C4-2B (cell line): ENCODE results near the gene AFF3.
"Not testable (repeated sequence)": the region's sequence is repeated elsewhere in the genome, so short reads cannot be mapped to it uniquely, and the experiment has no call there.

ENCODE experiments used
- H3K27ac ChIP-seq: fragments of 450-650 bp; 2 replicates; pipeline ENCODE4 v1.5.1; 2017
- CTCF ChIP-seq: fragments of 450-650 bp; conservative IDR thresholded peaks from 2 replicates; pipeline ENCODE4 v1.5.1; 2017; ENCODE audit warnings: mild to moderate bottlenecking
- ZFX ChIP-seq: fragments of 450-650 bp; IDR thresholded peaks from 2 replicates; pipeline ENCODE4 v1.6.1; 2017

Gene AFF3

GRCh38 chr2:99953750-99954149, 188.6 kb downstream of the AFF3 start:
- TF ChIP-seq ZFX (no peak), CTCF (no peak)
- no peak overlapping the region for H3K27ac ChIP-seq

- H3K27ac ChIP-seq: no peak overlapping the region
- TF ChIP-seq ZFX (no peak), CTCF (no peak)
These were observed 192.4 kb downstream of the AFF3 start for GRCh38 chr2:99949963-99950362.

GRCh38 chr2:99949530-99949929, 192.9 kb downstream of the AFF3 start:
- TF ChIP-seq ZFX (no peak), CTCF (no peak)
- H3K27ac ChIP-seq: no peak overlapping the region

DNA sequence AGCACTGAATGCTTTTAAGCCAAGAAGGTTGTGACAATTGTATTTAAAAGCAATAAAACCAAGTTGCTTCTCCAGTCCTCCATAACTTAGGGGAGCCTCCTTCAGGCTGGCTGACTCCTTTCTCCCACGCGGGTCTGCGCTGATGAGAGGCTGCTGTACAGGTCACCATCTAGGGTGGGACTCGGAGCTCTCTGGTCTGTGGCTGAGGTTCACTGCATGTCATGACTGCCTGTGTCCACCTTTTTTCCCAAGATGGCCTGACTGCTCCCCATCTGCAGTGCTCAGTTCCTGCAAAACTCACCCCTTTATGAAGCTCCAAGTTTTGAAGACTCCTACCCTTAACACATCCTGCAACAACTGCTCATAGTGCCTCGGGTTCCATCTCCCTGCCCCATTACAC, 194.4 kb downstream of the AFF3 start:
- TF ChIP-seq ZFX (no peak), CTCF (no peak)
- H3K27ac ChIP-seq: no peak overlapping the region

- H3K27ac ChIP-seq: not testable (repeated sequence)
These were observed 195.0 kb downstream of the AFF3 start for GRCh38 chr2:99947366-99947765.

- no peak overlapping the region for H3K27ac ChIP-seq
These were observed 198.4 kb downstream of the AFF3 start for GRCh38 chr2:99944019-99944418.

DNA sequence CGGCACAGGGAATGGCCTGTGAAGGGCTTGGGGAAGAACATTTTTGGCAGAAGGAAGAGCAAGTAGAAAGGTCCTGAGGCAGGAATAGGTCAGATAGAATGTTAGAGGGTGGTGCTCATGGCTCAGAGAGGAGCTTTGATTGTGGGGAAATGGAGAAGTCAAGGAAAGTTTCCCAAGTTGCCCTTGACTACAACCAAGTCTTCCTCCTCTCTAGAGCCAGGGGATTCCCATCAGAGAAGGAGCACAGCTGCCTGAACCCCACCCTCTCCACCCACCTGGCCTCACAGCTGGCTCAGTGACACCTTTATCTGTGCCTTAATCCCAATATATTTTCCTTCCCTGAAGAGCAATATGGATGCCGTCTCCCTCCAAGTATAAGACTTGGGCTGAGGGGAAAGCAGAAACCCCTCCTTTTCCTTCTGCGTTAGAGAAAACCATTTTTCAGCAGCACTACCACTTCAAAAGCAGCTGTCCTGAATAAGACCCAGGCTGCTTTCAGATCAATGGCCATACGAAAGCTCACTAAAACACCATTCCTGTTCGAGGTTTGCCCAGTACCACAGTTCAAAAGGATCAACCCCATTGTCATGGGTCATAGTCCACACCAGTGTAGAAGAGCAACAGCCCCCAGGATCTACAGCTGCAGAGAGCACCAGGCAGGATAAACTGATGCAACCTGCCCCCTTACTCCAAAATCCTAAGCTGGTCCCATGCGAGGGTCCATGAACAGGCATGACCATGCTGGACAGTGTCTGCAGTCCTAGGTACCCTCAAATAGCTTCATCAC, 199.6 kb downstream of the AFF3 start:
- TF ChIP-seq CTCF: no peak
- TF ChIP-seq ZFX: no peak

More at GRCh38 chr2:99944019-99944418, 198.4 kb downstream of the AFF3 start:
- no peak for TF ChIP-seq CTCF
- TF ChIP-seq ZFX: no peak

GRCh38 chr2:99940963-99941362, 201.4 kb downstream of the AFF3 start:
- peak overlapping the region; percentile 49 for H3K27ac ChIP-seq
- no peak for TF ChIP-seq ZFX
- TF ChIP-seq CTCF: no peak

More for the DNA sequence above, 199.6 kb downstream of the AFF3 start:
- H3K27ac ChIP-seq: no peak overlapping the region
